ENCODE measurements around the gene SMPD4. TPM values are rescaled to one million over a fixed set of nuclear protein-coding genes. Genes with fewer than 3 reads are reported as not detected.
"Not testable (repeated sequence)": the region's sequence is repeated elsewhere in the genome, so short reads cannot be mapped to it uniquely, and the experiment has no call there.

The SMPD4 gene
- total RNA-seq, 2 experiments from 2014 or later: 105 to 107 TPM

DNA sequence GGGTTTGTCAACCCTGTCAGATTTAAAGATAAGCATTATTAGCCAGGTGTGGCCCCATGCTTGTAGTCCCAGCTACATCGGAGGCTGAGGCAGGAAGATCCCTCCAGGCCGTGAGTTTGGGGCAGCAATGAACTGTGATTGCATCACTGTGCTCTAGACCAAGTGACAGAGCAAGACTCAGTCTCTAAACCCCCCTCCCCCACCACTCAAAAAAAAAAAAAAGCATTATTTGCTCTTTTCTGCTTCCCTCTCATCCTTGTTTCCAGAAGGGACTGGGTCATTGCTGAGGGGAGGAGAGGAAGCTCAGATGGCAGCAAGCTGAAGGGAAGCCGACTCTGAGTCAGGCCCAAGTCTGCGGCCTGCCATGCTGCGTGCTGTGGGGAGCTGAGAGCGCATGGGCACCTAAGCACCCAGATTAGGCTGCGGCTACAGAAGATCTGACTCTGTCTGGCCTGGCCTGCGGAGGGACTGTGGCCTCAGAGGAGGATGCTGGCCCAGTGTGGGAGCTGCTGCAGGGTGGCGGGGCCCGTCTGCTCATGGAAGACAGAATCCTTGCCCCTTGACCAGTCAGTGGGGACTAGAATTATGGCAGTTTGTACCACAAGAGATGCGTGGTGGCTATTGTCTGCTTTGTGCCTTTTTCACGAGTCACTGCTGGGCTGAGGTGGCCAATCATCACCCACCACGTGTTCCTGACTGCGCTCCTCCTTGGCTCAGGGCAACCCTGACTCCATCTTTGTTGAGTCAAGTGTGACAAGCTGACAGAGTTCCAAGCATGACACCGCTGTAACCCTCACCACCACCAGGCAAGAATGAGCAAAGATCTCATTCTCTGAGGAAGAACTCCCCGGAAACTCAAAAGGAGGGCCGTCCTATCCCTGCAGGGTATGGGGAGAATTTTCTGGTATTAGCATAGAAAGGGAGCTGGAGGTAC, 6.7 kb upstream of the SMPD4 start:
- POLR2A ChIA-PET, CTCF ChIA-PET: not testable (repeated sequence)

- ChIA-PET POLR2A (interaction anchor here (1.5 kb wide), 1 partner anchor 1302 kb away, joined by 5 read pairs; no protein-coding TSS in a partner anchor), CTCF (no interaction called here)
Measured at GRCh38 chr2:130187268-130187667, 5.9 kb upstream of the SMPD4 start.

GRCh38 chr2:130186391-130186790, 5.0 kb upstream of the SMPD4 start:
- POLR2A ChIA-PET: interaction anchor here (1.5 kb wide), 1 partner anchor 1303 kb away, joined by 5 read pairs; no protein-coding TSS in a partner anchor
- CTCF ChIA-PET: no interaction called here

GRCh38 chr2:130185896-130186295, 4.5 kb upstream of the SMPD4 start:
- POLR2A ChIA-PET: interaction anchor here (0.7 to 1.5 kb wide), 4 partner anchors 147 to 1303 kb away, joined by 3 to 9 read pairs (median 4); no protein-coding TSS in a partner anchor
- CTCF ChIA-PET: no interaction called here

DNA sequence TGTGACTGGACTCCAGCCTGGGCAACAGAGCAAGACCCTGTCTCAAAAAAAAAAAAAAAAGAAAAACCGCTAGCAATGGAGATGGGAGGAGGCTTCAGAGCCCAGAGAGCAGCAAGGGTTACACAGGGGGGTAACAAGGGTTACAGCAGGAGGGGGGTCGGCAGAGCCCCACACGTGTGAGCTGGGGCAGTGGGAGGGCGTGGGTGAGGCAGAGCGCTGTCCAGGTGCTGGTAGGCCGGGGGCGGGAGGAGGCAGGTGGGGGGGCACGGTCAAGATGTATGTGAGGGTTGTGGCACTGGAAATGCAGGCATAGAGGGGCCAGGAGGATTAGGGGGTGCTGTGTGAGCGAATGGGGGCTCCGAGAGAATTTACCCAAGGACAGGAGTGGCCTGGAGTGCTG, 4.0 kb upstream of the SMPD4 start:
- ChIA-PET CTCF (no interaction called here), POLR2A (interaction anchor here (0.7 to 1.4 kb wide), 3 partner anchors 148 to 1304 kb away, joined by 3 to 9 read pairs (median 3); no protein-coding TSS in a partner anchor)

DNA sequence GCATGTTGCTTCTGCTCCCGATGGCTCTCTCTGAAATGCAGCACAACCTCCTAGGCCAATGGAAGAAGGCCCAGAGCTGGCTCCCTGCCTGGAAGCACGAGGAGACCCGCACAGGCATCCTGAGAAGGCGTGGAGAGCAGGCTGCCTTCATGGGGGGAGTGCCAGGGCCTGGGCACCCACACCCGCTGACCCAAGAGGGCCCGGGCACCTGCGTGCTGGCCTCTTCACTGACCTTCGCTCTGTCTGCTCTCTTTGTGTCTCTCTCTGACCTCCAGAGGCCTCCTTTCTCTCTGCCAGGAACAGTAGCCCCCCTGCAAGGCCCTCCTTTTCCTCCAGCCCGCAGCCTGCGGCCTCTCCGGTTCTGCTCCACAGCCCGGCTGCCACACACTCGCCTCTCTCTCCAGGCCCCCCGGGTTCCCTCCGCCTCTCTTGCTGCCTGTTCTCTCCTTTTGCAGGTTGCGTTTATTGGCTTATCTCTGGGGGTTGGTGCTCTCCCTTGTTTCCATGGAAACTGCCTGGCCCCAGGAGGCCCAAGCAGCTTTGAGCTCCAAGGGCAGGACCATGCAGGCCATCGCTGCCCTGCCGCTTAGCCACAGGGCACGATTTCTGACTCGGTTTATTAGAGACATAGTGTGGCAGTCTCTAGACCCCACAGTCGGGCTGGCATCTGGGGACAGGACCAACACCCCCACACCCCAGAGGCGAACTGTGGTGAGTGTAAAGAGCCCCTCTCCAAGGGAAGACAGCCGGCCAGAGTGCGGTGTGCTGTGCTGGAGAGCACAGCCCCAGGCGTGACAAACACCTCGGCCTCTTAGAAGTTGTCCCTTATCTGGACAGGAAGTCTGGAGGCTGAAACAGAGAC, 2.3 kb upstream of the SMPD4 start:
- POLR2A ChIA-PET: no interaction called here
- CTCF ChIA-PET: no interaction called here

- CTCF ChIA-PET: interaction anchor here (0.8 to 2.1 kb wide), 2 partner anchors 38 to 159 kb away, joined by 3 to 16 read pairs; partner anchors contain the start of genes CCDC74B and IMP4
- POLR2A ChIA-PET: not testable (repeated sequence)
Measured at GRCh38 chr2:130182826-130183511, 1.6 kb upstream of the SMPD4 start.

- CTCF ChIA-PET: interaction anchor here (0.8 to 2.1 kb wide), 4 partner anchors 37 to 162 kb away, joined by 3 to 16 read pairs (median 4); partner anchors contain the start of genes CCDC74B and IMP4
- POLR2A ChIA-PET: interaction anchor here (0.6 to 2.4 kb wide), 2 partner anchors 160 to 1307 kb away, joined by 3 to 16 read pairs; partner anchors contain the start of gene IMP4
Measured at GRCh38 chr2:130181880-130182682, 679 bp upstream of the SMPD4 start, which contains the start of gene MZT2B. MZT2B (plus strand) TSS chr2:130182262; CDS start chr2:130182283, 21 bp downstream.

DNA sequence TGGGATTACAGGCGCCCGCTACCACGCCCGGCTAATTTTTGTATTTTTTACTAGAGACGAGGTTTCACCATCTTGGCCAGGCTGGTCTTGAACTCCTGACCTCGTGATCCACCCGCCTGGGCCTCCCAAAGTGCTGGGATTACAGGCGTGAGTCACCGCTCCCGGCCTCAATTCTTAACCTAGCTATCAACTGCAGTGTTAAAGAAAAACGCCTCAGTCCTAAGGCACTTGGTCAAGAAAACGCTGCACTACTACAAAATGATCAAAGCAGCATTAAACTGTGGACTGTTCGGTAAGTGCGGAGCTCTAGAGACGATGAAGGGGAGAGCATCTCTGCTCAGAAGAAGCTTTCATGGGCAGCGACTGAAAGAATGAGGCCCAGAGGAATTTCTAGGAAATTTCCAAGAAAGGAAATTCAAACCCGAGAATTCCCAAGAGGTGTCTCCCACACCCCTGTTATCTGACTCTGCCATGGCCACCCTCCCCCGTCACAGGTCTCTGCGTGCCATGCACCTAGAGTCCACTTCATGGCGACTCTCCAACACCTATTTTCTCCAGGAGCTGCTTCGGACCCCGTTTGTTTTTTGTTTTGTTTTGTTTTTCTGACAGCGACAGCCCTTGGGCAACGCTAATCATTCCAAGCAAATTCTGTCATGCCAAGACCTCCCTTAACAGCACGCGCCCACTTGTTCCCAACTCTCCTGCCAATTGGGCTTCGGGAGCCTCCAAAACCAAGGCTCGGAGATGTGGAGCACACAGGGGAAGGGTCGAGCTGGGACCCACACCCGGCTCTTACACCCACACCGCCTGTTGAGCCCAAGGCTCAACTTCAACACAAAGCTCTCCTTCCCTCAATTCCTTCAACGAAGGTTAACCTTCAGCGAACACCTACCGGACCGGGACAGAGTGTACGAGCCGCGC, 738 bp downstream of the SMPD4 start:
- ChIA-PET CTCF (interaction anchor here (0.8 to 2.1 kb wide), 5 partner anchors 36 to 164 kb away, joined by 3 to 16 read pairs (median 3); partner anchors contain the start of gene IMP4), POLR2A (interaction anchor here (0.6 to 2.4 kb wide), 2 partner anchors 162 to 1865 kb away, joined by 3 to 16 read pairs; partner anchors contain the start of gene IMP4)

DNA sequence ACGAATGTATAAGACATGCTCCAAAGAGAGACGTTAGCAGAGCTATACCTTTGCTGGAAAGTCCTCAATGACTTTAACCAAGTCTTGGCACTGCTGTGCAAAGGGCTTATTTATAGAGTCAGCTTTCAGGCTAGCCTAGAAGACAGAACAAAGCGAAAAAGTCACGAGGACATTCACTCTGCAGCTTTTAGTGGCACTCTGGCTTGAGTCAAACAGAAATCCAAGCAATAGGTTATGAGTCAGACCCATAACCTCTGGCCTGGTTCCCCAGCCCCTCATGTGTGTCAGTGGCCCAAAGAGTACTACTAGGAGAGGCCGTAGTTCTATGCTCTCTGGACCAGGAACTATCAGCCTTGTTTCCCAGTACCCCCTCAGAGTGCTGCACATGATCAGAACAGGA, 6.5 kb downstream of the SMPD4 start:
- CTCF ChIA-PET, POLR2A ChIA-PET: not testable (repeated sequence)

GRCh38 chr2:130169896-130170295, 11.5 kb downstream of the SMPD4 start:
- ChIA-PET CTCF (no interaction called here), POLR2A (no interaction called here)

- CTCF ChIA-PET, POLR2A ChIA-PET: not testable (repeated sequence)
Measured at GRCh38 chr2:130169163-130169562, 12.2 kb downstream of the SMPD4 start.

- POLR2A ChIA-PET, CTCF ChIA-PET: not testable (repeated sequence)
Measured at GRCh38 chr2:130166611-130167010, 14.8 kb downstream of the SMPD4 start.

- ChIA-PET CTCF (no interaction called here), POLR2A (no interaction called here)
Measured at GRCh38 chr2:130165293-130166016, 15.9 kb downstream of the SMPD4 start.

DNA sequence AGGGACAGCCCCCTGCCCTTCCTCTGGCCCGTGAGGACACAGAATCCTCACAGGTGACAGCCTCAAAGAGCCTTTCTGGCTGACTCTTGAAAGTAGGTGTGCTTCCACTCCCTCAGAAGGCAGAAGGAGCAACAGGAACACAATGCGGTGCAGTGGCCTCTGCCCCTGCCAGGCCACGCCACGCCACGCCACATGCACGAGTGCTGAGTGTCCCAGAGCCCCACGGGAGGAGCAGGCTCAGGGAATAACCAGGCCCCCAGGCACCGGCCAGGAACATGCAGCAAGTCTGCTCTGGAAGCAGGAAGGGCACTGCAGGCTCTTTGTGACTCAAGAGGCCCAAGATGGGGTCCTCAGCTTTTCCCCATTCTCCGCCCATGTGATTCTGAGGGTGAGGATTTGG, 18.4 kb downstream of the SMPD4 start:
- POLR2A ChIA-PET: no interaction called here
- CTCF ChIA-PET: no interaction called here

- CTCF ChIA-PET, POLR2A ChIA-PET: not testable (repeated sequence)
Measured at GRCh38 chr2:130162486-130162885, 18.9 kb downstream of the SMPD4 start.

Data from activated CD8-positive, alpha-beta memory T cell treated with anti-CD3 and anti-CD28 coated beads for 36 hours (primary cell).